Measurements from ENCODE around the gene PHETA2.
"Not testable (repeated sequence)": the region's sequence is repeated elsewhere in the genome, so short reads cannot be mapped to it uniquely, and the experiment has no call there.

DNA sequence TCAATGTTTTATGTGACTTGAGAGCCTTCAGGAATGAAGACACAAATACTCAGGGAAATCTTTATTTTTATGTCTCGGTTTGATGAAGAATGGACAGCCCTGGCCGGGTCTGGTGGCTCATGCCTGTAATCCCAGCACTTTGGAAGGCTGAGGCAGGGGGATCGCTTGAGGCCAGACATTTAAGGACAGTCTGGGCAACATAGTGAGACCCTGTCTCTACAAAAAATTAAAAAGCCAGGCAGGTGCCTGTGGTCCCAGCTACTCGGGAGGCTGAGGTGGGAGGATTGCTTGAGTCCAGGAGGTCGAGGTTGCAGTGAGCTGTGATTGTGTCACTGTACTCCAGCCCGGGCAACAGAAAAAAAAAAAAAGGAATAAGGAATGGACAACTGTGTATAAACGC, 2.5 kb upstream of the PHETA2 start:
- TF ChIP-seq, protein P1, sequence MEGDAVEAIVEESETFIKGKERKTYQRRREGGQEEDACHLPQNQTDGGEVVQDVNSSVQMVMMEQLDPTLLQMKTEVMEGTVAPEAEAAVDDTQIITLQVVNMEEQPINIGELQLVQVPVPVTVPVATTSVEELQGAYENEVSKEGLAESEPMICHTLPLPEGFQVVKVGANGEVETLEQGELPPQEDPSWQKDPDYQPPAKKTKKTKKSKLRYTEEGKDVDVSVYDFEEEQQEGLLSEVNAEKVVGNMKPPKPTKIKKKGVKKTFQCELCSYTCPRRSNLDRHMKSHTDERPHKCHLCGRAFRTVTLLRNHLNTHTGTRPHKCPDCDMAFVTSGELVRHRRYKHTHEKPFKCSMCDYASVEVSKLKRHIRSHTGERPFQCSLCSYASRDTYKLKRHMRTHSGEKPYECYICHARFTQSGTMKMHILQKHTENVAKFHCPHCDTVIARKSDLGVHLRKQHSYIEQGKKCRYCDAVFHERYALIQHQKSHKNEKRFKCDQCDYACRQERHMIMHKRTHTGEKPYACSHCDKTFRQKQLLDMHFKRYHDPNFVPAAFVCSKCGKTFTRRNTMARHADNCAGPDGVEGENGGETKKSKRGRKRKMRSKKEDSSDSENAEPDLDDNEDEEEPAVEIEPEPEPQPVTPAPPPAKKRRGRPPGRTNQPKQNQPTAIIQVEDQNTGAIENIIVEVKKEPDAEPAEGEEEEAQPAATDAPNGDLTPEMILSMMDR (IDR thresholded peaks at IDR 0.05), result not testable (repeated sequence)
- not testable (repeated sequence) for TF ChIP-seq ZFX (IDR thresholded peaks at IDR 0.05; ENCODE audit: borderline replicate concordance)
